Naive thymus-derived CD4-positive, alpha-beta T cell (primary cell): ENCODE measurements around the gene APOA4. TPM values are rescaled to one million over a fixed set of nuclear protein-coding genes. Genes with fewer than 3 reads are reported as not detected.

Experiments used
- ATAC-seq: fragments of 150-1000 bp; cut with Tn5 transposase; 2 replicates; pipeline ENCODE4 v1.10.0; 2021; ENCODE audit warnings: mild to moderate bottlenecking, moderate library complexity
- CTCF ChIA-PET: fragments of 350-600 bp; sonication (Branson Sonifier 250); formaldehyde crosslinking; loops from one replicate; lab custom pipeline; 2021; ENCODE audit warnings: antibody characterized with exemption; lab: Charles Lee
- POLR2A ChIA-PET: fragments of 350-600 bp; sonication (Branson Sonifier 250); formaldehyde crosslinking; loops from one replicate; lab custom pipeline; 2021; ENCODE audit warnings: antibody characterized with exemption, inconsistent platforms; lab: Charles Lee
- DNase-seq, 9 donors: peaks; one replicate each; pipeline versions ENCODE4 v3.0.0 to v3.0.0-alpha.2; 2020 to 2022; ENCODE audit warnings: mixed read lengths in 1 of 9
- H3K27ac ChIP-seq: one replicate; pipeline ENCODE4 v1.7.0; 2013; ENCODE audit warnings: mild to moderate bottlenecking, low read depth, low read length, moderate library complexity
- H3K27me3 ChIP-seq, 2 donors: one replicate each; pipeline ENCODE4 v1.7.0; 2013; ENCODE audit warnings: low read length in 2 of 2, mild to moderate bottlenecking in 2 of 2, moderate library complexity in 2 of 2; ENCODE audit not compliant: control insufficient read depth in 2 of 2, insufficient read depth in 2 of 2
- H3K36me3 ChIP-seq, 3 experiments: 1 replicate in 2 of 3; 2 replicates in 1 of 3; pipeline ENCODE4 v1.7.0; 2013; ENCODE audit warnings: low read length in 3 of 3, mild to moderate bottlenecking in 3 of 3, moderate library complexity in 1 of 3; ENCODE audit not compliant: insufficient read depth in 3 of 3, control insufficient read depth in 2 of 3
- H3K4me1 ChIP-seq, 2 donors: one replicate each; pipeline ENCODE4 v1.7.0; 2013; ENCODE audit warnings: low read length in 2 of 2, mild to moderate bottlenecking in 2 of 2, moderate library complexity in 1 of 2; ENCODE audit not compliant: control insufficient read depth in 2 of 2, insufficient read depth in 2 of 2
- H3K4me3 ChIP-seq: 2 replicates; pipeline ENCODE4 v1.7.0; 2013; ENCODE audit warnings: mild to moderate bottlenecking, low read length
- H3K9me3 ChIP-seq, 3 experiments: 1 replicate in 2 of 3; 2 replicates in 1 of 3; pipeline ENCODE4 v1.7.0; 2013; ENCODE audit warnings: low read length in 3 of 3; ENCODE audit not compliant: control insufficient read depth in 2 of 3
- H3K27ac Mint-ChIP-seq, 9 donors: one replicate each; pipeline ENCODE4 v1.8.0; 2020 to 2022; ENCODE audit warnings: mixed read lengths in 9 of 9, mild to moderate bottlenecking in 8 of 9, moderate library complexity in 5 of 9, inconsistent platforms in 2 of 9
- H3K27me3 Mint-ChIP-seq, 5 donors: one replicate each; pipeline ENCODE4 v1.8.0; 2021 to 2022; ENCODE audit warnings: mixed read lengths in 5 of 5, mild to moderate bottlenecking in 1 of 5
- H3K36me3 Mint-ChIP-seq, 5 donors: one replicate each; pipeline ENCODE4 v1.8.0; 2020 to 2022; ENCODE audit warnings: mixed read lengths in 5 of 5, mild to moderate bottlenecking in 3 of 5, inconsistent platforms in 1 of 5
- H3K4me1 Mint-ChIP-seq, 7 donors: one replicate each; pipeline ENCODE4 v1.8.0; 2020 to 2022; ENCODE audit warnings: mixed read lengths in 7 of 7, mild to moderate bottlenecking in 3 of 7, inconsistent platforms in 1 of 7
- H3K4me3 Mint-ChIP-seq, 10 donors: one replicate each; pipeline ENCODE4 v1.8.0; 2020 to 2022; ENCODE audit warnings: mild to moderate bottlenecking in 10 of 10, mixed read lengths in 10 of 10, moderate library complexity in 6 of 10, inconsistent platforms in 2 of 10
- H3K9me3 Mint-ChIP-seq, 11 donors: one replicate each; pipeline ENCODE4 v1.8.0; 2020 to 2022; ENCODE audit warnings: mixed read lengths in 11 of 11, mild to moderate bottlenecking in 4 of 11, inconsistent platforms in 1 of 11, moderate library complexity in 1 of 11
- intact Hi-C, 2 donors: fragments of 100-400 bp; cut with micrococcal nuclease; formaldehyde crosslinking; loops; one replicate each; pipeline ENCODE4 v1.15.1; 2023
- polyA plus RNA-seq, 2 donors: library from polyadenylated mRNA; unstranded; fragments of 300-500 nt; fragmentation: Illumina TruSeq; gene quantifications; one replicate each; pipeline ENCODE4 v1.2.3, GENCODE V29; 2021
- total RNA-seq, 6 experiments: library from RNA in 5 of 6; stranded (reverse) in 5 of 6; gene quantifications; 1 replicate in 5 of 6; 2 replicates in 1 of 6; pipeline ENCODE4 v1.2.3 and lab custom pipeline; 2021 to 2026

The APOA4 gene
- total and polyA plus RNA-seq, 7 experiments from 2014 or later = not detected

GRCh38 chr11:116853461-116854073 lies 30.5 kb upstream of the APOA4 start:
- peak overlapping the region; percentile 4 for H3K27ac ChIP-seq
- intact Hi-C loops = loop anchor here (1.0 to 10.0 kb wide), 12 partner anchors 17 to 961 kb away; partner anchors contain the start of genes SIK3 (in 2 of the 2), APOA5 (in 1 of the 2), BUD13 (in 1 of the 2) and SIDT2 (in 1 of the 2)
- peak overlapping the region; percentile 41 to 92 (median 81) for H3K27ac Mint-ChIP-seq
- peak in 8 of 9 donors; percentile 53 to 84 (median 77) for DNase-seq
- POLR2A ChIA-PET = interaction anchor here (0.7 to 4.5 kb wide), 10 partner anchors 10 to 378 kb away, joined by 3 to 49 read pairs (median 4); partner anchors contain the start of genes APOA1, BUD13, PAFAH1B2 and PCSK7
- peaks cover 0 to 27% (median 9%) of the 10 kb centered on the region in 3 experiments for H3K36me3 ChIP-seq
- no peaks in the 10 kb centered on the region for H3K9me3 Mint-ChIP-seq
- no peaks in the 10 kb centered on the region for H3K27me3 ChIP-seq
- peaks cover 52 to 78% (median 76%) of the 10 kb centered on the region in 7 donors for H3K4me1 Mint-ChIP-seq
- peak overlapping the region; percentile 47 to 84 (median 70) for H3K4me3 Mint-ChIP-seq
- peak; percentile 98 for ATAC-seq
- CTCF ChIA-PET = interaction anchor here (0.6 to 4.3 kb wide), 8 partner anchors 17 to 318 kb away, joined by 3 to 51 read pairs (median 4); partner anchors contain the start of genes APOA1 and APOA5
- H3K4me3 ChIP-seq = peak overlapping the region; percentile 38
- peaks cover 0 to 40% (median 10%) of the 10 kb centered on the region in 5 donors for H3K36me3 Mint-ChIP-seq
- H3K9me3 ChIP-seq = no peaks in the 10 kb centered on the region
- peaks cover 57 to 70% of the 10 kb centered on the region in 2 donors for H3K4me1 ChIP-seq
- no peaks in the 10 kb centered on the region for H3K27me3 Mint-ChIP-seq

DNA sequence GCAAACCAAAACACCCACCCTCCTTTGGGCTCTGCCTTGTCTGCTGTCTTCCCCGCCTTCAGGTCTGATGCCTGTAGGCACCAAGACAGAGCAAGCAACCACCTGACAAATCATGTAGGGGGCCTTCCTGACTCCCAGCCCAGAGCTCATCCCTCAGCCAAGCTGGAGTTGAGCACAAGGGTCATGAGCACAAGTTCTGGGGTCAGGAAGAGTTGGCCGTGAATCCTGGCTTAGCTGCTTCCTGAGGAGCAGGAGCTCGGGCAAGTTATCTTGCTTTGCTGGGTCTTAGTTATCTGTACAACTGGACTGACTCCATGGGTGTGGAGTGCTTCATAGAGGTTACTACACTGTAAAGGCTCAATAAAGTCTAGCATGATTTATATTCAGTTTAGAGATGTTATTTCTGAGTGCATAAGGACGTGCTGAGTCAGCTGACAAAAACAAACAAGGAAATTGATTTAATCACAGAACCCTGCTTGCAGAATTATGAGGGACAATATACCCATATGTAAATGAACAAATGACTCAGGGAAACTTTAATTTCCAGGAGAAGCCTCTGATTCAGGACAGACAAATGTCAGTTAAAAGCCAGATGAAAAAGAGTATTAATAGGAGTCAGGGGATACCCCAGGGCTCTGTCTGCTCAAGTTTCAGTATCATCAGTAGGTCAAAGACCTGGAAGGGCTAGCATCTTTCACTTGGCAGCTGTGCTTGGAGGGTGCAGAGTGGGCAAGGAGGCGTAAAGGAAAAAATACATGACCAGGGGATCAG lies 29.3 kb upstream of the APOA4 start:
- ATAC-seq (no peak), DNase-seq (no peak)
- Mint-ChIP-seq H3K27ac (peak overlapping the region; percentile 64 to 92 (median 82)), H3K27me3 (no peaks in the 10 kb centered on the region), H3K36me3 (peaks cover 0 to 39% (median 10%) of the 10 kb centered on the region in 5 donors), H3K4me1 (peaks cover 52 to 78% (median 73%) of the 10 kb centered on the region in 7 donors), H3K4me3 (peak overlapping the region; percentile 13 to 88 (median 70)), H3K9me3 (no peaks in the 10 kb centered on the region)
- H3K9me3 ChIP-seq = no peaks in the 10 kb centered on the region
- CTCF ChIA-PET = interaction anchor here (1.2 to 4.3 kb wide), 4 partner anchors 16 to 254 kb away, joined by 3 to 51 read pairs (median 7); partner anchors contain the start of genes APOA1 and APOA5
- H3K27me3 ChIP-seq = no peaks in the 10 kb centered on the region
- peaks cover under 1 to 23% (median 6%) of the 10 kb centered on the region in 3 experiments for H3K36me3 ChIP-seq
- peak overlapping the region; percentile 15 for H3K27ac ChIP-seq
- POLR2A ChIA-PET = interaction anchor here (0.6 to 4.5 kb wide), 11 partner anchors 11 to 379 kb away, joined by 3 to 49 read pairs (median 4); partner anchors contain the start of genes APOA1, BUD13, PCSK7 and SIK3
- peaks cover 57 to 70% of the 10 kb centered on the region in 2 donors for H3K4me1 ChIP-seq
- peak overlapping the region; percentile 39 for H3K4me3 ChIP-seq
- intact Hi-C loops = loop anchor here (1.0 to 10.0 kb wide), 12 partner anchors 16 to 962 kb away; partner anchors contain the start of genes SIK3 (in 2 of the 2), APOA5 (in 1 of the 2), BUD13 (in 1 of the 2) and SIDT2 (in 1 of the 2)

DNA sequence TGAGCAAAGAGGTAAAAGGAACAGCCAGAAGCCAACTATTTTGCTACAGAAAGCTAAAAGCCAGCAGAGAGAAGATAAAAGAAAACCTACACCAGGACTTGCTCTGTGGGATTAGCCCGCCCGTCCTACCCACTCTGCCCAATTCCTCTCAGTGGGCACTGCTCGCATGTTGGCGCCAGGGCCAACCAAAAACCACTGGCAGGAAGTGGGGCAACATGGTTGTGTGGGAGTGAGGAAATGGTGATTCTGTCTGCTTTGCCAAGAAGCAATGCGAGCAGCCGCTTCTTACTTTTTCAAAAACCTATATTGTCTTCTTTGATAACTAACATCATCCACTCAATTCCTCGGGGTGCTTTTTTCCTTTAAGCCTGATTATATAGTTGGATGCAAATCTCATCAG lies 28.5 kb upstream of the APOA4 start:
- H3K9me3 ChIP-seq = no peaks in the 10 kb centered on the region
- peak in 7 of 9 donors; percentile 13 to 45 (median 40) for DNase-seq
- H3K36me3 Mint-ChIP-seq = peaks cover 4 to 39% (median 17%) of the 10 kb centered on the region in 5 donors
- intact Hi-C loops = loop anchor here (2.0 to 10.0 kb wide), 4 partner anchors 79 to 963 kb away; partner anchors contain the start of genes BUD13 (in 1 of the 2) and SIK3 (in 1 of the 2)
- H3K4me3 ChIP-seq = peak overlapping the region; percentile 39
- H3K27ac ChIP-seq = peak overlapping the region; percentile 15
- H3K4me1 ChIP-seq = peaks cover 56 to 70% of the 10 kb centered on the region in 2 donors
- peak overlapping the region; percentile 51 to 92 (median 79) for H3K27ac Mint-ChIP-seq
- ATAC-seq = no peak
- H3K27me3 Mint-ChIP-seq = no peaks in the 10 kb centered on the region
- no peaks in the 10 kb centered on the region for H3K27me3 ChIP-seq
- H3K36me3 ChIP-seq = peaks cover 4 to 28% (median 9%) of the 10 kb centered on the region in 3 experiments
- CTCF ChIA-PET = interaction anchor here (0.6 to 4.3 kb wide), 5 partner anchors 15 to 333 kb away, joined by 3 to 51 read pairs (median 4); partner anchors contain the start of genes APOA1 and APOA5
- POLR2A ChIA-PET = interaction anchor here (0.9 to 4.5 kb wide), 5 partner anchors 12 to 80 kb away, joined by 3 to 49 read pairs (median 3); partner anchors contain the start of gene APOA1
- peaks cover 51 to 71% (median 66%) of the 10 kb centered on the region in 7 donors for H3K4me1 Mint-ChIP-seq
- H3K4me3 Mint-ChIP-seq = peak overlapping the region; percentile 47 to 88 (median 69)
- no peaks in the 10 kb centered on the region for H3K9me3 Mint-ChIP-seq

DNA sequence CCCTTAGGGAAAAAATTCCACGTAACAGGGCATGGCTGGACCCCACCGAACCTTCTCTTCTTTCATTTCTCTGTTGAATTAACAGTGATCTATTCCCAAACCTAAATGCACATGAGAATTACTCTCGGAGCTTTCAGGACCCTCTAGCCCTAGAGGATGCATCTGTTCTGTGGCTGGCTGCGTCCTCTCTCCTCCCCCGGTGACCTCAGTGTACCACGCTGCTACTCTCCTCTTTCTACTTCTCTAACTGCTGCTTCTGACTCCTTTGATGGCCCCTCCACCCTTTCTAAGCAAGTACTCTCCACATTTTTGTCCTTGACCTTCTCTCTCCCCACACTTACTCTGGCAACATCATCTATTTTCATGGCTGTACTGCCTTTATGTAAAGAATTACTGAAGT lies 26.4 kb upstream of the APOA4 start:
- ChIA-PET CTCF (interaction anchor here (3.7 kb wide), 1 partner anchor 14 kb away, joined by 15 read pairs; no protein-coding TSS in a partner anchor), POLR2A (interaction anchor here (1.1 to 1.2 kb wide), 2 partner anchors 10 to 257 kb away, joined by 3 to 4 read pairs; no protein-coding TSS in a partner anchor)
- H3K4me3 Mint-ChIP-seq = no peak overlapping the region
- H3K27ac Mint-ChIP-seq = peak overlapping the region in 2 of 9 donors; percentile 2 to 49
- intact Hi-C loops = no loop called here
- Histone ChIP-seq H3K27me3 (no peaks in the 10 kb centered on the region), H3K27ac (no peak overlapping the region), H3K9me3 (no peaks in the 10 kb centered on the region), H3K4me1 (peaks cover 35 to 48% of the 10 kb centered on the region in 2 donors), H3K36me3 (peaks cover 4 to 48% (median 20%) of the 10 kb centered on the region in 3 experiments), H3K4me3 (no peak overlapping the region)
- no peaks in the 10 kb centered on the region for H3K9me3 Mint-ChIP-seq
- DNase-seq (no peak), ATAC-seq (no peak)
- no peaks in the 10 kb centered on the region for H3K27me3 Mint-ChIP-seq
- H3K4me1 Mint-ChIP-seq = peaks cover 36 to 51% (median 49%) of the 10 kb centered on the region in 7 donors
- H3K36me3 Mint-ChIP-seq = peaks cover 12 to 38% (median 26%) of the 10 kb centered on the region in 5 donors

DNA sequence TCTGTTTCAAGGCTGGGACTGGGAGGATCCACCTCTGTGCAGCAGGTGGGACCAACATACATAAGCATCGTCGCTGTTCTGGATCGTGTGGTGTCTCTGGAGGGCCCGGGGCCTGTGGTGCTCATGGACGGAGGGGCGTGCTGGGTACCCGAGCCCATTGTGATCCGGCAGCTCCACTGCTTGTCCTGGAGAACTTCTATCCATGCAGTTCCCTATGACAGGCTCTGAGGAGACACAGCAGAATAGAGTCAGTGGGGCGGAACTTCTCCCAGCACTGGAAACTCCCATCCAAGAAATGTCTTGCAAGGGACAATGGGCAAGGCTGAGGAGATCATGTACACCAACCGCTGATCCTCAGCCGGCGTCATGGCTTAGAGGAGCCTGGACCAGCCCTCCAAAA lies 26.0 kb upstream of the APOA4 start:
- H3K36me3 ChIP-seq = peaks cover 4 to 49% (median 20%) of the 10 kb centered on the region in 3 experiments
- no peak overlapping the region for H3K4me3 ChIP-seq
- CTCF ChIA-PET = interaction anchor here (3.7 kb wide), 1 partner anchor 13 kb away, joined by 15 read pairs; no protein-coding TSS in a partner anchor
- H3K27ac Mint-ChIP-seq = no peak overlapping the region
- DNase-seq (no peak), ATAC-seq (no peak)
- H3K27me3 Mint-ChIP-seq = no peaks in the 10 kb centered on the region
- no peaks in the 10 kb centered on the region for H3K9me3 Mint-ChIP-seq
- H3K4me1 Mint-ChIP-seq = peaks cover 32 to 47% (median 44%) of the 10 kb centered on the region in 7 donors
- no peak overlapping the region for H3K4me3 Mint-ChIP-seq
- H3K27me3 ChIP-seq = no peaks in the 10 kb centered on the region
- peaks cover 12 to 38% (median 26%) of the 10 kb centered on the region in 5 donors for H3K36me3 Mint-ChIP-seq
- POLR2A ChIA-PET = interaction anchor here (1.1 to 1.2 kb wide), 3 partner anchors 9 to 257 kb away, joined by 3 to 4 read pairs (median 3); no protein-coding TSS in a partner anchor
- H3K9me3 ChIP-seq = no peaks in the 10 kb centered on the region
- peaks cover 31 to 44% of the 10 kb centered on the region in 2 donors for H3K4me1 ChIP-seq
- no peak overlapping the region for H3K27ac ChIP-seq
- intact Hi-C loops = no loop called here
